Activated CD8-positive, alpha-beta memory T cell treated with anti-CD3 and anti-CD28 coated beads, Interleukin-2, amount 10 ng/mL, durations not matched to agents 7 days and 5 days (primary cell): ENCODE data around the gene OPTN. TPM values are rescaled to one million over a fixed set of nuclear protein-coding genes. Genes with fewer than 3 reads are reported as not detected.
"Not testable (repeated sequence)": the region's sequence is repeated elsewhere in the genome, so short reads cannot be mapped to it uniquely, and the experiment has no call there.

ENCODE experiments used
- ATAC-seq: fragments of 150-1000 bp; cut with Tn5 transposase; one replicate; pipeline ENCODE4 v1.10.0; 2021; ENCODE audit warnings: moderate library complexity
- CTCF ChIA-PET: fragments of 350-600 bp; sonication (Branson Sonifier 250); formaldehyde crosslinking; loops from one replicate; lab custom pipeline; 2021; ENCODE audit warnings: antibody characterized with exemption; lab: Charles Lee
- DNase-seq: peaks from one replicate; pipeline ENCODE4 v3.0.0-alpha.2; 2020
- H3K27ac Mint-ChIP-seq: one replicate; pipeline ENCODE4 v1.8.0; 2021; ENCODE audit warnings: mild to moderate bottlenecking, mixed read lengths
- H3K27me3 Mint-ChIP-seq: one replicate; pipeline ENCODE4 v1.8.0; 2021; ENCODE audit warnings: mixed read lengths
- H3K36me3 Mint-ChIP-seq: one replicate; pipeline ENCODE4 v1.8.0; 2021; ENCODE audit warnings: mild to moderate bottlenecking, mixed read lengths
- H3K4me1 Mint-ChIP-seq: one replicate; pipeline ENCODE4 v1.8.0; 2021; ENCODE audit warnings: mixed read lengths
- H3K4me3 Mint-ChIP-seq: one replicate; pipeline ENCODE4 v1.8.0; 2021; ENCODE audit warnings: mild to moderate bottlenecking, moderate library complexity, mixed read lengths
- H3K9me3 Mint-ChIP-seq: one replicate; pipeline ENCODE4 v1.8.0; 2022; ENCODE audit warnings: low read depth, mixed read lengths
- total RNA-seq, 2 experiments: library from RNA; stranded (reverse); gene quantifications; one replicate each; pipeline ENCODE4 v1.2.3, GENCODE V29; 2021

Gene OPTN
- total RNA-seq, 2 experiments from 2014 or later, result 111 to 112 TPM

DNA sequence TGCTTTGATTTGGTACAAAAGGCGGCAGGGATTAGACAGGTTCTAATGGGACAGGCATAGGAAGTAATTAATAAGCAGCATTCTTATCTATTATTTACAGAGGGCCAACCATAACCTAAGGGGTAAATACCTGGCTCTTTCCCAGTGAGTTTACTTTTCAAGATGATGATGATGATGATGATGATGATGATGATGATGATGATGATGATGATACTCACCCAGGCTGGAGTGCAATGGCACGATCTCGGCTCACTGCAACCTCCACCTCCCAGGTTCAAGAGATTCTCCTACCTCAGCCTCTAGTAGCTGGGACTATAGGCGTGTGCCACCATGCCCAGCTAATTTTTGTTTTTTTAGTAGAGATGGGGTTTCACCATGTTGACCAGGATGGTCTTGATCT is 5.9 kb upstream of the OPTN start:
- H3K27me3 Mint-ChIP-seq, H3K4me1 Mint-ChIP-seq, ATAC-seq, CTCF ChIA-PET, H3K27ac Mint-ChIP-seq, H3K4me3 Mint-ChIP-seq, H3K36me3 Mint-ChIP-seq, H3K9me3 Mint-ChIP-seq, DNase-seq: not testable (repeated sequence)

DNA sequence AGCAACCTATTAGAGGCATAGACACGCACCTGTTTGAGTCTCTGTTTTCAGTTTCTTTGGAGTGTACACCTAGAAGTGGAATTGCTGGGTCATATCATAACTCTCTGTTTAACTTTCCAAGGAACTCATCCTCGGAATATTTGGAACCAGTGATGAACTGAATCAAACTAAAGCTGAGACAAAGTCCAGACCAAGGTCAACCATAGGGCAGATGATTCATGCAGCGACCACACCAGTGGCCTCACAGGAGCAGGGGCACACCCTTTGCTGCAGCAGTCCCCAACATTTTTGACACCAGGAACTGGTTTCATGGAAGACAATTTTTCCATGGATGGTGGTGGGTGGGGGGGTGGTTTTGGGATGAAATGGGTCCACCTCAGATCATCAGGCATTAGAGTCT is 4.9 kb upstream of the OPTN start:
- H3K4me3 Mint-ChIP-seq, result no peak overlapping the region
- H3K36me3 Mint-ChIP-seq, result no peaks in the 10 kb centered on the region
- H3K27me3 Mint-ChIP-seq, result peaks cover 5% of the 10 kb centered on the region
- peaks cover 7% of the 10 kb centered on the region for H3K4me1 Mint-ChIP-seq
- ATAC-seq (no peak), DNase-seq (no peak)
- CTCF ChIA-PET, result no interaction called here
- peaks cover 2% of the 10 kb centered on the region for H3K9me3 Mint-ChIP-seq
- no peak overlapping the region for H3K27ac Mint-ChIP-seq

DNA sequence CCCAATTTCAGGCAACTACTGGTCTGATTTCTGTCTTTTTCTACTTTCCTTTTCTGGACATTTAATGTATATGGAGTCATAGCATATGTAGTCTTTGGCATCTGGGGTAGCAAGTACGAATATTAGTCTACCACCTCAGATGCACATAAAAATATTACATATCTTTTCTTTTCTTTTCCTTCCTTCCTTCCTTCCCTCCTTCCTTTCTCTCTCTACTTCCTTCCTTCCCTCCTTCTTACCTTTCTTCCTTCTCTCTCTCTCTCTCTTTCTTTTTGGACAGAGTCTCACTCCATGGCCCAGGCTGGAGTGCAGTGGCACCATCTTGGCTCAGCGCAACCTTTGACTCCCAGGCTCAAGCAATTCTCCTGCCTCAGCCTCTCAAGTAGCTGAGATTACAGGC is 4.0 kb upstream of the OPTN start:
- H3K27ac Mint-ChIP-seq, result no peak overlapping the region
- peaks cover 5% of the 10 kb centered on the region for H3K27me3 Mint-ChIP-seq
- CTCF ChIA-PET, result interaction anchor here (0.6 kb wide), 1 partner anchor 136 kb away, joined by 4 read pairs; no protein-coding TSS in a partner anchor
- no peak for ATAC-seq
- H3K9me3 Mint-ChIP-seq, result peaks cover 2% of the 10 kb centered on the region
- H3K4me3 Mint-ChIP-seq, result no peak overlapping the region
- peaks cover 11% of the 10 kb centered on the region for H3K4me1 Mint-ChIP-seq
- peaks cover 4% of the 10 kb centered on the region for H3K36me3 Mint-ChIP-seq
- DNase-seq, result no peak

DNA sequence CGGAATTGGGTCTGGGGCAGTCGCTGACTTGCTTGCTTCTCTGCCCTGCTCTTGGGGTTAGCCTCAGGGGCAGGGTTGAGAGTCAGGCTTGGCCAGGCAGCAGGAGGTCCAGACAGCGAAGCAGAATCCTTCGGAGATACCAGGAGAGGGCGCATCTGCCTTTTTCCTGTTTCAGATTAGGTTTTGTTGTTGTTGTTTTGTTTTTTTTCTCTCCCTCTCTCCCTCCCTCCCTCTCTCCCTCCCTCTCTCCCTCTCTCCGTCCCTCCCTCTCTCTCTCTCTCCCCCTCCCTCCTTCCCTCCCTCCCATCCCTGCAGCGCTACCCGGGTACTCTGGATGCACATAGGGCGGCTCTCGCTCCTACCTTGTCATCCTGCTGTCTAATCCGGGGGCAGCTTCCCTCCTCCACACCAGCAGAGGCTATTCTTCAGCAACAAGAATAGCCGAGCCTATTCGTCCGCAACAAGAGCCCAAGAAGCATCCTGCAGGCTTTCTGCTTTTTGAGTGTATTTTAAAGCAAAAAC is 758 bp upstream of the OPTN start:
- peak; percentile 76 for DNase-seq
- H3K4me3 Mint-ChIP-seq, result peak overlapping the region; percentile 92
- H3K27ac Mint-ChIP-seq, result peak overlapping the region; percentile 86
- H3K4me1 Mint-ChIP-seq, result peaks cover 36% of the 10 kb centered on the region
- ATAC-seq, result peak; percentile 52
- CTCF ChIA-PET, result interaction anchor here (0.8 to 2.3 kb wide), 10 partner anchors 8 to 387 kb away, joined by 3 to 14 read pairs (median 7); partner anchors contain the start of genes MCM10 and PHYH
- no peaks in the 10 kb centered on the region for H3K27me3 Mint-ChIP-seq
- no peaks in the 10 kb centered on the region for H3K9me3 Mint-ChIP-seq
- peaks cover 20% of the 10 kb centered on the region for H3K36me3 Mint-ChIP-seq

DNA sequence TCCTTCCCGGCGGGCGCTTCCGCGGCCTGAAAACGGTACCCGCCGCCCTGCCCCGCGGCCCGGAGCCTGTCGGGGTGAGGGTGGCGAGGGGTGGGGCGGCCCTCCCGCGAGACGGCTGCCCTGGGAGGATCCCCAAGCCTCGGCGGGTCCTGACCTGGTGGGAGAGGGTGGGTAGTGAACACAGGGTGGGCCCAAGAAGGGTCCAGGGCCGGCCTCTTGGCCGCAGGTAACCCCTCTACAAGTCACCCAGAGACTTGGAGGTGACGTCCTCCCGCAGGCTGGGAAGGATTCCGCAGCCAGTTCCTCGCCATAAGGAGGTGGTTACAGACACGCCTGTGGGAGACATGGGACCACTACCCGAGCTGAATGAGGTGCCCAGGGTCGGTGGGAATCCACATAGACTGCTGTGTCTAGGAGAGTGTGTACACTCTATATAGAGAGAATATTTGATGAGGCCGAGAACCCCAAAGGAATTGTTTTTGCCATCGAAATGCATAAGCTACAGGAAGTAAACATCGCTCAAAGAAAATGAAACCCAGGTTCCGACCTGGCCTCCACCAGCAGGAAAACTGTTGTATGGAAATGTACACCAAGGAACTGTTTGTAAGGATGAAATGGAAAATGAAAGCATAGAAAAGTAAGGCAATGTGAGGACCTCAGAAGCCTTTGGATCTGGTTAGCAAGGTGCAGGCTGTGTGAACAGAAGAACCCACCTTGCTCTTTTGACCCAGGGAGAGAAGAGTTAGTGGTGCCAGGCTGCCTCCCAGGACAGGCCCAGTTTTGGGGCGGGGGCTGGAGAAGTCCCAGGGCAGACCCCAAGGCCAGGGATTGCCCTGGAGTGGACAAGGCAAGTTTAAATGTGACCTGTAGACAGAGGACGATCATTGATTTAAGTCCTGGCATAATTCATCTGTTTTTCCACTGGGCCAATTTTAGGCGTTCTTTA is 659 bp downstream of the OPTN start:
- H3K9me3 Mint-ChIP-seq, result no peaks in the 10 kb centered on the region
- H3K36me3 Mint-ChIP-seq, result peaks cover 29% of the 10 kb centered on the region
- no peaks in the 10 kb centered on the region for H3K27me3 Mint-ChIP-seq
- peaks cover 49% of the 10 kb centered on the region for H3K4me1 Mint-ChIP-seq
- peak; percentile 59 for DNase-seq
- peak overlapping the region; percentile 92 for H3K4me3 Mint-ChIP-seq
- H3K27ac Mint-ChIP-seq, result peak overlapping the region; percentile 89
- CTCF ChIA-PET, result interaction anchor here (0.7 to 2.3 kb wide), 12 partner anchors 8 to 389 kb away, joined by 3 to 14 read pairs (median 5); partner anchors contain the start of genes MCM10 and PHYH
- ATAC-seq, result peak; percentile 45

DNA sequence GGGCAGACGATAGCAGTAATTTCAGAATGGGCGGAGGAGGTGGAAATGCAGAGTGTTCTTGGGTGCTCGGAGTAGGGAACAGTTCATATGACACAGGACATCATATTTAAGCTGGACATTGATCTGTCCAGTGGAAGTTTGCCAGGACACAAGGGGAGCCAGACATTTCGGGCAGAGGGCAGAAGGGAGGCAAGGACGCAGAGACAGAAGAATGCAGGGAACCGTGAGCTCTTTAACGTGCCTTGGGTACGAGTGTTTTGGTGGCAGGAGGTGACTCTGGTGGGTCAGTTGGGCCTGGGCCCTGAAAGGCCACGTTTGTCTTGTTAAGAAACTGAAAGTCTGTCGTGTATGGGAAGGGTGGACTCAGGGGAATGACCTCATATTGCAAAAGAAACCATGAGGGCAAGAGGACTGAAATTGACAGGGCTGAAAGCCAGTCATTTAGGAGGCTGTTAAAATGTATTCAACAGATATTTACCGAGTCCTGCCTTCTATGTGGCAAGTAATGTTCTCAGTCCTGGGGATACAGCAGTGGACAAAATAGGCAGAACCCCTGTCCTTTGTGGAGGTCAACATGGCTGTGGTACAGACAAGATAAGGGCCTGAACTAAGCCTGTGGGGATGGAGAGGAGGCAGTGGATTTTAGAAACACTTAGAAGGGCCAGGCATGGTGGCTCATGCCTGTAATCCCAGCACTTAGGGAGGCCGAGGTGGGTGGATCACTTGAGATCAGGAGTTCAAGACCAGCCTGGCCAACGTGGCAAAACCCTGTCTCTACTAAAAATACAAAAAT is 2.2 kb downstream of the OPTN start:
- Mint-ChIP-seq H3K4me1 (peaks cover 58% of the 10 kb centered on the region), H3K36me3 (peaks cover 32% of the 10 kb centered on the region), H3K4me3 (peak overlapping the region; percentile 53), H3K9me3 (no peaks in the 10 kb centered on the region), H3K27ac (peak overlapping the region; percentile 9), H3K27me3 (no peaks in the 10 kb centered on the region)
- CTCF ChIA-PET, result no interaction called here
- DNase-seq, result no peak
- no peak for ATAC-seq

DNA sequence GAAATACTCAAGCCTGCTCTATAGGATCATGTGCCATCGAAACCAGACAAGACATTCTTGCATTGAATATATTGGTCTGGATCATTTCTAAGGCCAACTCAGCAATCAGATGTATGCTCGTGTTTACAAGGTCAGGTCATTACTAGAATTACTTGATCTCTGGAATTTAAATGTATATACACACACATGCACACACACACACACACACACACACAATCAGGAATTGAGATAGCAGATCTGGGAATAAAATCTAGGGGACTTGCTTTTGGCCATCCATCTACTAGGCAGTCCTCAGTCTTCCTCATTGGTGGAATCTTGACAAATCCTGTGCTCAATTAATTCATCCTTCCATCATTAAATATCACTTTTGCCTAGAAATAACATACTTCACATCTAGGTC is 3.6 kb downstream of the OPTN start:
- ATAC-seq (no peak), DNase-seq (no peak)
- CTCF ChIA-PET, result interaction anchor here (0.7 kb wide), 1 partner anchor 10 kb away, joined by 3 read pairs; no protein-coding TSS in a partner anchor
- Mint-ChIP-seq H3K27ac (peak overlapping the region; percentile 29), H3K36me3 (peaks cover 40% of the 10 kb centered on the region), H3K9me3 (no peaks in the 10 kb centered on the region), H3K4me1 (peaks cover 70% of the 10 kb centered on the region), H3K4me3 (no peak overlapping the region), H3K27me3 (no peaks in the 10 kb centered on the region)

DNA sequence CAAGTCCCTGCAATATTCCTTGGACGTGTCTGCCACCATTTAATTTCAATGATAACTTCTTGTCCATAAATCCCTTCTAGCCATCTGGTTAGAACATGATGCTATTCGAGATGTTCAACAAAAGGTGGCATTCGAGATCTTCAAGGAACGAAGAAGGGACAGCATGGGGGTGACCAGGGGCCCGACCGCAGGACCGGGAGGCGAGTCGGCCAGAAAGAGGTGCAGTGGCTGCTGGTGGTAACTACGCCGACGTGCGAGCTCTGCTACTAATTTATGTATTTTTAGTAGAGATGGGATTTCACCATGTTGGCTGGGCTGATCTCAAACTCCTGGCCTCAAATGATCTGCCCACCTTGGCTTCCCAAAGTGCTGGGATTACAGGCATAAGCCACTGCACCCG is 4.7 kb downstream of the OPTN start:
- CTCF ChIA-PET, result interaction anchor here (0.7 kb wide), 1 partner anchor 9 kb away, joined by 3 read pairs; no protein-coding TSS in a partner anchor
- Mint-ChIP-seq H3K27me3 (no peaks in the 10 kb centered on the region), H3K9me3 (no peaks in the 10 kb centered on the region), H3K27ac (no peak overlapping the region), H3K4me3 (no peak overlapping the region), H3K36me3 (peaks cover 45% of the 10 kb centered on the region), H3K4me1 (peaks cover 73% of the 10 kb centered on the region)
- DNase-seq, result no peak
- no peak for ATAC-seq

DNA sequence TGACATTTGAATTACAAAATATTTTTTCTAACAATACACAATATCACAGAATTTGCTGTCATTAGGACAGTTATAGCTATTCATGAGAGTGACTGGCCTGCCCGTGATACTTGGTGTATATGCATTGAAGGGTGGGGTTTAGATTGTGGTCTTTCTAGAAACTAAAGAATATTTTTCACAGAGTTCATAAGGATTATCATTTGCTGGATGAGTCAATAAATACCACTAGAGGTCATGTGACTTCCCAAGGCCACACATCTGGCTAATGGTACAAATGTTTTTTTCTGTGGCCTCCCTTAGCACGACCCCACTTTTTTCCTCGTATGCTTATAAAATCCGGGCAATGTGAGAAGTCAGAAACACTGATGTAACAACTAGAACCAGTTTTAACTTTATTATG is 5.2 kb downstream of the OPTN start:
- H3K9me3 Mint-ChIP-seq, result no peaks in the 10 kb centered on the region
- DNase-seq (peak; percentile 45), ATAC-seq (peak; percentile 8)
- H3K36me3 Mint-ChIP-seq, result peaks cover 48% of the 10 kb centered on the region
- no peak overlapping the region for H3K4me3 Mint-ChIP-seq
- H3K27me3 Mint-ChIP-seq, result no peaks in the 10 kb centered on the region
- H3K27ac Mint-ChIP-seq, result peak overlapping the region; percentile 58
- peaks cover 74% of the 10 kb centered on the region for H3K4me1 Mint-ChIP-seq
- CTCF ChIA-PET, result no interaction called here

DNA sequence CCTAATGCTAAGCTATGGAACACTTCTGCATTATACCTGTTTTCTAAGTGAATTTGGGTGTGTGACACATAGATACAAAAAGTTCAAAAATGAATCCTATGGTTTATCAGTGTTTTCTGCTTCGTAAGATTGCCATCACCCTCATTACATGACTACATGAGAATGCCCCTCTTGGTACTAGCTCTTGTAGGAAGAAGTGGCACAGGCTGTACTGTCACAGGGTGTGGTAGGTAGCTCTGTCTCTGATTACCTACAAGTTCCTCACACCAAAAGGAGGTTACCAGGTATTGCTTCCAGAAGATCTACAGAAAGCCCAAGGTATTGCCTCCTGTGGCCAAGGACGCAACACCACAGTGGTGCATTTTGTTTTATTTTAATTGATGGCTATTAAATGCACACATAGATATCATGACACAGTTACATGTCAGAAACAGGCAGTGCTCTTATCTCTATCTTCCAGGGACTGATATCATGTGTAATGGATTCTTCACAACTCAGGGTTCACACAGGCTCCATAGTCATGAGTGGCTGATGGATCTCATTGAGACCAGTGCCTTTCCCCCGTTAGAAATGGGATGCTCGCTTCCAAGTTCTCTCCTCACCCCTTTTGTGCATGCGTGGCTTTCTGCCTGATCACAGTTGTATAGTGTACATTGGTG is 6.6 kb downstream of the OPTN start:
- ATAC-seq (no peak), DNase-seq (no peak)
- Mint-ChIP-seq H3K27ac (peak overlapping the region; percentile 41), H3K9me3 (no peaks in the 10 kb centered on the region), H3K27me3 (no peaks in the 10 kb centered on the region), H3K4me1 (peaks cover 68% of the 10 kb centered on the region), H3K36me3 (peaks cover 53% of the 10 kb centered on the region), H3K4me3 (no peak overlapping the region)
- CTCF ChIA-PET, result interaction anchor here (1.6 kb wide), 1 partner anchor 11 kb away, joined by 6 read pairs; no protein-coding TSS in a partner anchor

DNA sequence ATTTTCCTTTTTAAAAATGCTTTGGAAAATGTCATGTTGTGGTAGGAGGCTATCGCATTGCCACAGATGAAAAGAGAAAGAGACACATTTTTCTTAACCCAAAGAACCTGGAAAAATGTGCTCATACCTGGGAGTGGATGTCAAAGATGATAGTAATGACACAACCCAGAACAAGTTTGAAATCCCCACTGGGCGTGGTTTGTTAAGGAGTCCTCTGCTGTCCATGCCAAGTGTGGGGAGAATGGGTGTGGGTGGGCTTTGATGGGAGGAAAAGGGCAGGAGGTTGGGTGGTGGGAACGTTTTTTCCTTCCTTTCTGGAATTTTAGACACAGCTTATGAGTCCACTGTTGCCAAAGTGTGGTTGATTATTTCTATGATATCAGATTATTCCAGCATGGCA is 10.9 kb downstream of the OPTN start:
- Mint-ChIP-seq H3K36me3 (peaks cover 53% of the 10 kb centered on the region), H3K27me3 (no peaks in the 10 kb centered on the region), H3K27ac (peak overlapping the region; percentile 32), H3K4me3 (no peak overlapping the region), H3K9me3 (no peaks in the 10 kb centered on the region), H3K4me1 (peaks cover 38% of the 10 kb centered on the region)
- CTCF ChIA-PET, result no interaction called here
- no peak for ATAC-seq
- DNase-seq, result no peak

DNA sequence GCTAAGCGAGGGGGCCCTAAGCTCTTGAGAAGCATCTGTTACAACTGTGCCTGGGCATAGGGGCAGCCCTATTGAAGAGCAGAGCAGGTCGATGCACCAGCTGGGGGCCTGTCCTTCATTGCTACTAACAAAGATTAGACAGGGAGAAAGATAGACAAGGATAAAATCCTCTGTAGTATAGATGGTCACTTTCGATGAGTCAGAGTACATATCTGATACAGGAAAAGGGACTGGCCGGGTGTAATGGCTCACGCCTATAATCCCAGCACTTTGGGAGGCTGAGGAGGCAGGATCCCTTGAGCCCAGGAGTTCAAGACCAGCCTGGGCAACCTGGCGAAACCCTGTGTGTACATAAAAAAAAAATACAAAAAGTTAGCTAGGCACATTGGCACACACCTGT is 13.6 kb downstream of the OPTN start:
- CTCF ChIA-PET, result interaction anchor here (1.0 to 1.3 kb wide), 3 partner anchors 9 to 14 kb away, joined by 3 to 6 read pairs (median 3); partner anchors contain the start of gene OPTN
- Mint-ChIP-seq H3K4me1 (peaks cover 37% of the 10 kb centered on the region), H3K27me3 (no peaks in the 10 kb centered on the region), H3K27ac (peak overlapping the region; percentile 41), H3K9me3 (no peaks in the 10 kb centered on the region), H3K4me3 (no peak overlapping the region), H3K36me3 (peaks cover 62% of the 10 kb centered on the region)
- DNase-seq (no peak), ATAC-seq (no peak)
